Muscle layer of colon (tissue), 2 donors: ENCODE data around the gene SLC9A5.
A peak's percentile ranks its signal among the peaks of the same experiment; 100 is the strongest.

Experiments used
- H3K27ac ChIP-seq: one replicate; pipeline ENCODE4 v1.7.0; 2013; ENCODE audit warnings: low read depth, mild to moderate bottlenecking, low read length, moderate library complexity
- H3K27me3 ChIP-seq, 2 donors: one replicate each; pipeline ENCODE4 v1.7.0; 2013; ENCODE audit warnings: low read length in 2 of 2, mild to moderate bottlenecking in 2 of 2; ENCODE audit not compliant: insufficient read depth in 2 of 2, control insufficient read depth in 1 of 2
- H3K36me3 ChIP-seq: one replicate; pipeline ENCODE4 v1.7.0; 2013; ENCODE audit warnings: mild to moderate bottlenecking, low read length; ENCODE audit not compliant: insufficient read depth
- H3K4me1 ChIP-seq: one replicate; pipeline ENCODE4 v1.7.0; 2013; ENCODE audit warnings: mild to moderate bottlenecking, low read length; ENCODE audit not compliant: insufficient read depth
- H3K4me3 ChIP-seq, 2 donors: one replicate each; pipeline ENCODE4 v1.7.0; 2013; ENCODE audit warnings: low read length in 2 of 2, low read depth in 1 of 2, mild to moderate bottlenecking in 1 of 2, moderate library complexity in 1 of 2
- H3K9ac ChIP-seq: one replicate; pipeline ENCODE4 v1.7.0; 2013; ENCODE audit warnings: low read length
- H3K9me3 ChIP-seq: one replicate; pipeline ENCODE4 v1.7.0; 2013; ENCODE audit warnings: mild to moderate bottlenecking, low read length
- donor health status: abdominal sarcoma.
- donor health status: Adenocarcinoma of cecum.

Gene SLC9A5

GRCh38 chr16:67236563-67237395, 12.0 kb upstream of the SLC9A5 start:
- H3K36me3 ChIP-seq: peaks cover 18% of the 10 kb centered on the region

GRCh38 chr16:67237396-67238277, 11.1 kb upstream of the SLC9A5 start:
- Histone ChIP-seq H3K4me1 (peaks cover 6% of the 10 kb centered on the region), H3K9ac (no peak overlapping the region), H3K27me3 (no peaks in the 10 kb centered on the region), H3K9me3 (no peaks in the 10 kb centered on the region), H3K27ac (no peak overlapping the region), H3K36me3 (peaks cover 18% of the 10 kb centered on the region), H3K4me3 (no peak overlapping the region)

More at GRCh38 chr16:67236563-67237395, 12.0 kb upstream of the SLC9A5 start:
- no peaks in the 10 kb centered on the region for H3K27me3 ChIP-seq
- no peaks in the 10 kb centered on the region for H3K9me3 ChIP-seq
- peaks cover 6% of the 10 kb centered on the region for H3K4me1 ChIP-seq
- no peak overlapping the region for H3K9ac ChIP-seq
- H3K27ac ChIP-seq: no peak overlapping the region
- H3K4me3 ChIP-seq: no peak overlapping the region

GRCh38 chr16:67238278-67238575, 10.6 kb upstream of the SLC9A5 start:
- no peak overlapping the region for H3K27ac ChIP-seq
- H3K4me1 ChIP-seq: peaks cover 6% of the 10 kb centered on the region
- peaks cover 18% of the 10 kb centered on the region for H3K36me3 ChIP-seq

GRCh38 chr16:67238806-67239470, 9.8 kb upstream of the SLC9A5 start:
- H3K27me3 ChIP-seq: no peaks in the 10 kb centered on the region

More at GRCh38 chr16:67238278-67238575, 10.6 kb upstream of the SLC9A5 start:
- no peaks in the 10 kb centered on the region for H3K9me3 ChIP-seq
- H3K27me3 ChIP-seq: no peaks in the 10 kb centered on the region
- H3K9ac ChIP-seq: no peak overlapping the region
- no peak overlapping the region for H3K4me3 ChIP-seq

GRCh38 chr16:67240506-67240905, 8.3 kb upstream of the SLC9A5 start:
- no peak overlapping the region for H3K27ac ChIP-seq
- no peaks in the 10 kb centered on the region for H3K27me3 ChIP-seq
- no peaks in the 10 kb centered on the region for H3K9me3 ChIP-seq
- H3K36me3 ChIP-seq: peaks cover 17% of the 10 kb centered on the region
- H3K4me3 ChIP-seq: no peak overlapping the region
- H3K9ac ChIP-seq: no peak overlapping the region
- peaks cover 22% of the 10 kb centered on the region for H3K4me1 ChIP-seq

More at GRCh38 chr16:67238806-67239470, 9.8 kb upstream of the SLC9A5 start:
- H3K9me3 ChIP-seq: no peaks in the 10 kb centered on the region
- peaks cover 8% of the 10 kb centered on the region for H3K4me1 ChIP-seq
- H3K36me3 ChIP-seq: peaks cover 18% of the 10 kb centered on the region
- H3K9ac ChIP-seq: no peak overlapping the region
- H3K27ac ChIP-seq: no peak overlapping the region
- no peak overlapping the region for H3K4me3 ChIP-seq

- no peak overlapping the region for H3K9ac ChIP-seq
Measured at GRCh38 chr16:67241008-67241900, 7.5 kb upstream of the SLC9A5 start.

GRCh38 chr16:67242138-67242730, 6.5 kb upstream of the SLC9A5 start:
- Histone ChIP-seq H3K4me3 (no peak overlapping the region), H3K36me3 (peaks cover 7% of the 10 kb centered on the region), H3K4me1 (peaks cover 26% of the 10 kb centered on the region), H3K27me3 (no peaks in the 10 kb centered on the region), H3K9me3 (no peaks in the 10 kb centered on the region), H3K27ac (no peak overlapping the region), H3K9ac (no peak overlapping the region)

More at GRCh38 chr16:67241008-67241900, 7.5 kb upstream of the SLC9A5 start:
- H3K4me1 ChIP-seq: peaks cover 26% of the 10 kb centered on the region
- H3K27ac ChIP-seq: no peak overlapping the region
- no peaks in the 10 kb centered on the region for H3K27me3 ChIP-seq
- no peak overlapping the region for H3K4me3 ChIP-seq
- H3K9me3 ChIP-seq: no peaks in the 10 kb centered on the region
- peaks cover 11% of the 10 kb centered on the region for H3K36me3 ChIP-seq

GRCh38 chr16:67243481-67243880, 5.3 kb upstream of the SLC9A5 start:
- no peaks in the 10 kb centered on the region for H3K36me3 ChIP-seq
- no peak overlapping the region for H3K4me3 ChIP-seq
- no peak overlapping the region for H3K9ac ChIP-seq
- H3K27ac ChIP-seq: peak overlapping the region; percentile 7
- H3K9me3 ChIP-seq: no peaks in the 10 kb centered on the region
- peaks cover 0 to 2% of the 10 kb centered on the region in 2 donors for H3K27me3 ChIP-seq
- H3K4me1 ChIP-seq: peaks cover 34% of the 10 kb centered on the region

GRCh38 chr16:67244387-67245185, 4.2 kb upstream of the SLC9A5 start:
- Histone ChIP-seq H3K9ac (no peak overlapping the region), H3K4me3 (no peak overlapping the region)

GRCh38 chr16:67245186-67245585, 3.6 kb upstream of the SLC9A5 start:
- Histone ChIP-seq H3K4me3 (no peak overlapping the region), H3K9me3 (no peaks in the 10 kb centered on the region), H3K9ac (no peak overlapping the region), H3K27me3 (peaks cover 12 to 18% of the 10 kb centered on the region in 2 donors), H3K27ac (peak overlapping the region; percentile 31), H3K4me1 (peaks cover 40% of the 10 kb centered on the region), H3K36me3 (no peaks in the 10 kb centered on the region)

More at GRCh38 chr16:67244387-67245185, 4.2 kb upstream of the SLC9A5 start:
- H3K27me3 ChIP-seq: peaks cover 6 to 12% of the 10 kb centered on the region in 2 donors
- H3K36me3 ChIP-seq: no peaks in the 10 kb centered on the region
- H3K9me3 ChIP-seq: no peaks in the 10 kb centered on the region
- H3K4me1 ChIP-seq: peaks cover 40% of the 10 kb centered on the region
- H3K27ac ChIP-seq: peak overlapping the region; percentile 31
